ENCODE measurements around the gene FAF2. TPM values are rescaled to one million over a fixed set of nuclear protein-coding genes. Genes with fewer than 3 reads are reported as not detected.

Gene FAF2
- total RNA-seq, 2 donors from 2014 or later, result 23.0 to 31.2 TPM

DNA sequence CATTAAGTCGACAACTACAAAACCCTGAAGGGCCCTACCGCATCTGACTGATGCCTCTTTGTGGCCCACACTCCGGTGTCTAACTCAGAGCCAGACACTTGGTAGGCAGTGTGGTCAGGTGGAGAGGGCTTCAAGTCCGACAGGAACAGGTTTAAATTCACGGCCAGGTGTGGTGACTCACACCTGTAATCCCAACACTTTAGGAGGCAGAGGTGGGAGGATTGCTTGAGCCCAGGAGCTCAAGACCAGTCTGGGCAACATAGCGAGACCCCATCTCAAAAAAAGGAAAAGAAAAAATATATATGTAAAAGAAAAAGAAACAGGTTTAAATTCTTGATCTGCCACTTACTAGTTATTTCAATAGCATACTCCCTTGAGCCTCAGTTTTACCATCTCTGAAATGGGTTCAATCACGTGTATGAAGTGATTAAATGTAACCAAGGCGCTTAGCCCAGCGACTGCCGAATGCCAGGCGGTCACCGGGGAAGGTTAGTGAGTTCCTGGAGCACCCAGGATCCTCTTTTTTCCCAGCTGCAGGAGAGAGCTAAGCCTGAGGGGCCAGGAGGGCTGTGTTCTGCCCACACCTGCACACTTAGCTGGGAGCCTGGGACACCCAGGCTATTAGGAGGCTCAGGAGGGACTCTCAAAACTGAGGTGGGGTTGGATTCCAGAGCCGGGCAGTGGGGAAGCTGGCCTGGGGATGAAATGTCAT is 32.8 kb upstream of the FAF2 start:
- TF ChIP-seq, protein P1, sequence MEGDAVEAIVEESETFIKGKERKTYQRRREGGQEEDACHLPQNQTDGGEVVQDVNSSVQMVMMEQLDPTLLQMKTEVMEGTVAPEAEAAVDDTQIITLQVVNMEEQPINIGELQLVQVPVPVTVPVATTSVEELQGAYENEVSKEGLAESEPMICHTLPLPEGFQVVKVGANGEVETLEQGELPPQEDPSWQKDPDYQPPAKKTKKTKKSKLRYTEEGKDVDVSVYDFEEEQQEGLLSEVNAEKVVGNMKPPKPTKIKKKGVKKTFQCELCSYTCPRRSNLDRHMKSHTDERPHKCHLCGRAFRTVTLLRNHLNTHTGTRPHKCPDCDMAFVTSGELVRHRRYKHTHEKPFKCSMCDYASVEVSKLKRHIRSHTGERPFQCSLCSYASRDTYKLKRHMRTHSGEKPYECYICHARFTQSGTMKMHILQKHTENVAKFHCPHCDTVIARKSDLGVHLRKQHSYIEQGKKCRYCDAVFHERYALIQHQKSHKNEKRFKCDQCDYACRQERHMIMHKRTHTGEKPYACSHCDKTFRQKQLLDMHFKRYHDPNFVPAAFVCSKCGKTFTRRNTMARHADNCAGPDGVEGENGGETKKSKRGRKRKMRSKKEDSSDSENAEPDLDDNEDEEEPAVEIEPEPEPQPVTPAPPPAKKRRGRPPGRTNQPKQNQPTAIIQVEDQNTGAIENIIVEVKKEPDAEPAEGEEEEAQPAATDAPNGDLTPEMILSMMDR (IDR thresholded peaks at IDR 0.05), result no peak
- Histone ChIP-seq H3K9me3 (no peaks in the 10 kb centered on the region), H3K27me3 (replicated peaks; ENCODE audit: insufficient read depth) (no peaks in the 10 kb centered on the region), H3K27ac (peak overlapping the region; percentile 94 to 95), H3K36me3 (no peaks in the 10 kb centered on the region), H3K4me3 (peak overlapping the region; percentile 98), H3K4me1 (ENCODE audit: control insufficient read depth in 1 of 2, low read depth in 2 of 2) (peaks cover 28 to 49% of the 10 kb centered on the region in 2 donors)
- ATAC-seq (ENCODE audit: insufficient number of reproducible peaks, low FRiP score, low read depth), result no peak
- DNase-seq (ENCODE audit: low spot score), result no peak

DNA sequence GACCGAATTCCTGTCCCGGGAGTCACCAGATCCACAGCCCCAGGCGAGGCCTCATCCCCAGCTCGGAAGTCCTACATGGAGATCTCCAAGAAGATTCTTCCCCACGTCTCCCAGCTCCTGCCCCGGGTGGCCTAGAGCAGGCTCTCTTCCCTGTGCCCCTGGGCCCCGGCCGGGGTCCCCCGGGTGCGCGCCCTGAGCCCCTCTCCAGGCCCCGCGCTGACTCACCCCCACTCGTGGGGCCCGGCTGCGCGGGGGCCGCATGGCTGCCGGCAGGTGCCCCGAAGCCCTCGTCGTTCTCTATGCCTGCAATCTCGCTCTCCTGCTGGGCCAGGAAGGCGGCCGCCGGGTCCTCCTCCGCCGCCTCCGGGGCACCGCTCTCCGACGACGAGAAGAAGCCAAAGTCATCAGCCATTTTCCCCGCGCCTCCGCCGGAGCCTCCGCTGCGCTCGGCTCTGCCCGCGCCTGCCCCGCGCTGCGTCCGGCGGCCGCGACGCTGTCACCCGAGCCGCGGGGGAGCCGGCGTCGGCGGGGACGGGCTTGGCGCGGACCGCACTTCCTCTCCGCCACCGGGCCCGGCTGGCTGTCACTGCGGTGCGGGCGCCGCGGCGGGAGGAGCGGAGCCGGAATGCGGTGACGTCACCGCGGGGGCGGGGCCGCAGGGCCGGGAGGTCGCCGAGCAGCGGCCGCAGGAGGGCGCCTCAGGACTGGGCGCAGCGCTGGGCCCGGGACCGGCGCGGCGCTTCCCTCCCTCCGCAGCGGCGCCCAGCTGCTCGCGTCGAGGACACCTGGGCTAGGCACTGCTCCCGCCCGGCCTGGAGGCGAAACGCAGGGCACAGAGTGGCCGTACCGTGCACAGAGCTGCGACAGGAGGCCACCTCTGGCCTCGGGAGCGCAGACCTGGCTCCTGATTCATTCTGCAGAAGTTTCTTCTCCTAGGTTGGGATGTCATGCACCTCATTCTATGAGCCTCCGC is 31.9 kb upstream of the FAF2 start, which contains the start of gene CLTB:
CLTB (minus strand) TSS at position 588 of the 973 bp plus-strand sequence; CDS start at position 412, 176 bp downstream.
- Histone ChIP-seq H3K27ac (peak within 1 kb of the TSS; percentile 94 to 95), H3K9me3 (no peaks in the 10 kb centered on the region), H3K4me1 (ENCODE audit: control insufficient read depth in 1 of 2, low read depth in 2 of 2) (peaks cover 28 to 47% of the 10 kb centered on the region in 2 donors), H3K4me3 (peak within 1 kb of the TSS; percentile 98), H3K36me3 (no peaks in the 10 kb centered on the region), H3K27me3 (replicated peaks; ENCODE audit: insufficient read depth) (no peaks in the 10 kb centered on the region)
- DNase-seq (ENCODE audit: low spot score) (peak; percentile 34), ATAC-seq (ENCODE audit: insufficient number of reproducible peaks, low FRiP score, low read depth) (peak; percentile 95)
- TF ChIP-seq, protein P1 (IDR thresholded peaks at IDR 0.05), result peak; percentile 58

DNA sequence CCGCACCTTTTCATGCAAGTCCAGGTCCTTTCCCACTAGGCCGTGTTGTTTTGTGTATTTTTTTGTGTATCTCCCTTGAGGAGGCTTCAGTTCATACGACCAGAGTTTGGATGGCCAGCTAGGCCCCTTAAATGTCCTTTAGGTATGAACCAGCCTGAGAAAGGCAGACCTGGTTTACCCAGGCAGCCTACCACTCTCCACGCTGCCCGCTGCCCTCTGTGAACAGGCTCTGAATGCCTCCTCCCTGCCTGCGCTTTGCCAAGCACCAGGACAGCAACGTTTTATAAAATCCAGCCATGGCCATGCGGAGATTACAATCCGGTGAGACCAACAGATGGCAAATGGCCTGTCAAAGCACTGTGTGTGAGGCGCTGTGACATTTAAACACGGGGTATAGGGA is 31.2 kb upstream of the FAF2 start:
- Histone ChIP-seq H3K4me1 (ENCODE audit: control insufficient read depth in 1 of 2, low read depth in 2 of 2) (peaks cover 28 to 42% of the 10 kb centered on the region in 2 donors), H3K27me3 (replicated peaks; ENCODE audit: insufficient read depth) (no peaks in the 10 kb centered on the region), H3K36me3 (no peaks in the 10 kb centered on the region), H3K9me3 (no peaks in the 10 kb centered on the region), H3K27ac (peak overlapping the region; percentile 27 to 94), H3K4me3 (peak overlapping the region; percentile 98)
- TF ChIP-seq, protein P1 (IDR thresholded peaks at IDR 0.05), result no peak
- DNase-seq (ENCODE audit: low spot score) (no peak), ATAC-seq (ENCODE audit: insufficient number of reproducible peaks, low FRiP score, low read depth) (no peak)

DNA sequence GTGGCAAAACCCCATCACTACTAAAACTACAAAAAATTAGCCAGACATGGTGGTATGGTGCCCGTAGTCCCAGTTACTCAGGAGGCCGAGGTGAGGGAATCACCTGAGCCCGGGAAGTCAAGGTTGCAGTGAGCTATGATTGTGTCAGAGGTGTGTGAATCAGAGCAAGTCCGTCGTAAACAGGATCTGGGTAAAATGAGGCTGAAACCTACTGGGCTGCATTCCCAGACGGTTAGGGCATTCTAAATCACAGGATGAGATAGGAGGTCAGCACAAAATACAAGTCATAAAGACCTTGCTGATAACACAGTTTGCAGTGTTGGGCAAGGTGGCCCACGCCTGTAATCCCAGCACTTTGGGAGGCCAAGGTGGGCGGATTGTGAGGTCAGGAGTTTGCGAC is 29.9 kb upstream of the FAF2 start:
- Histone ChIP-seq H3K27me3 (replicated peaks; ENCODE audit: insufficient read depth) (no peaks in the 10 kb centered on the region), H3K4me1 (ENCODE audit: control insufficient read depth in 1 of 2, low read depth in 2 of 2) (peaks cover 28 to 34% of the 10 kb centered on the region in 2 donors), H3K36me3 (no peaks in the 10 kb centered on the region), H3K9me3 (no peaks in the 10 kb centered on the region), H3K4me3 (no peak overlapping the region), H3K27ac (no peak overlapping the region)
- DNase-seq (ENCODE audit: low spot score) (no peak), ATAC-seq (ENCODE audit: insufficient number of reproducible peaks, low FRiP score, low read depth) (no peak)
- TF ChIP-seq, protein P1 (IDR thresholded peaks at IDR 0.05), result no peak

DNA sequence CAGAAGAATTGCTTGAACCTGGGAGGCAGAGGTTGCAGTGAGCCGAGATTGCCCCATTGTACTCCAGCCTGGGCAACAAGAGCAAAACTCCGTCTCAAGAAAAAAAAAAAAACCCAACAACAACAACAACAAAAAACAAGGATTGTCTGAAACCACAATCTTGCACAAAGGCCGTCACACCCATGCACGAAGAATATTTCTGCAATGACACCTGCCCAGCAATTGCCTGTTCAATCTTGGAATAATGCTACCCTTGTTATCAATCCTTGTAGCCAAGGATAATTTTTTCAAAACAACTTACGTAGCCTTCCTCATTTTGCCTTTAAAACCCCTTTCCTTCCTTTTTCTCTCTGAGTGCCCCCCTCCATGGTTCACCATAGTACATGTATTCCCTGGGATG is 28.1 kb upstream of the FAF2 start:
- Histone ChIP-seq H3K4me3 (no peak overlapping the region), H3K36me3 (no peaks in the 10 kb centered on the region), H3K4me1 (ENCODE audit: control insufficient read depth in 1 of 2, low read depth in 2 of 2) (peaks cover 18 to 28% of the 10 kb centered on the region in 2 donors), H3K27me3 (replicated peaks; ENCODE audit: insufficient read depth) (no peaks in the 10 kb centered on the region), H3K9me3 (no peaks in the 10 kb centered on the region), H3K27ac (no peak overlapping the region)
- TF ChIP-seq, protein P1 (IDR thresholded peaks at IDR 0.05), result no peak
- no peak for ATAC-seq (ENCODE audit: insufficient number of reproducible peaks, low FRiP score, low read depth)
- DNase-seq (ENCODE audit: low spot score), result no peak
